Measurements from ENCODE around the gene STX8.

GRCh38 chr17:9237053-9237410 is 338.6 kb downstream of the STX8 start:
- TF ChIP-seq CTCF (IDR thresholded peaks at IDR 0.05; ENCODE audit: low read depth, low read length) (no peak), EZH2phosphoT487 (IDR thresholded peaks at IDR 0.05; ENCODE audit: low read depth) (no peak)
